GM12878 (cell line): Measurements from ENCODE around the gene ULK1. TPM values are rescaled to one million over a fixed set of nuclear protein-coding genes. Genes with fewer than 3 reads are reported as not detected.

ENCODE experiments used
- ATAC-seq: fragments of 200-7000 bp; cut with Tn5 transposase; 3 replicates; pipeline ENCODE4 v1.9.1; 2020; ENCODE audit warnings: mild to moderate bottlenecking, moderate library complexity
- BruUV-seq: library from RNA; stranded (reverse); fragments of 400-500 nt; replicated peaks from 2 replicates; lab custom pipeline; 2021; lab: Mats Ljungman, UMichigan
- CTCF ChIA-PET: fragments of 300-600 bp; sonication (Branson Sonifier 250); formaldehyde crosslinking; extraction: SDS; loops from one replicate; lab custom pipeline; 2021; ENCODE audit warnings: inconsistent platforms; lab: Yijun Ruan, JAX
- POLR2A ChIA-PET: fragments of 350-600 bp; formaldehyde crosslinking; extraction: SDS; loops from one replicate; lab custom pipeline; 2021; ENCODE audit warnings: inconsistent platforms; lab: Charles Lee
- RAD21 ChIA-PET: fragments of 300-600 bp; sonication (Branson Sonifier 250); formaldehyde crosslinking; loops from one replicate; lab custom pipeline; 2023; ENCODE audit warnings: antibody characterized with exemption; ENCODE audit not compliant: unreplicated experiment; lab: Charles Lee
- SMC1A ChIA-PET: fragments of 300-600 bp; sonication (Branson Sonifier 250); formaldehyde crosslinking; loops from one replicate; lab custom pipeline; 2023; ENCODE audit not compliant: unreplicated experiment, uncharacterized antibody; lab: Charles Lee
- DNase-seq: peaks from one replicate; pipeline ENCODE4 v3.0.0-alpha.2; 2011; ENCODE audit warnings: low read depth, low spot score
- FAIRE-seq: peaks from 3 replicates; lab custom pipeline; 2011; peaks lifted over from hg19 to GRCh38; lab: Jason Lieb, UNC
- H2AFZ ChIP-seq: 2 replicates; pipeline ENCODE4 v1.6.0; 2011; ENCODE audit warnings: low read depth, low read length, control low read depth; ENCODE audit not compliant: control insufficient read depth
- H3K27ac ChIP-seq: 2 replicates; pipeline ENCODE4 v1.5.1; 2011; ENCODE audit warnings: control low read depth; ENCODE audit not compliant: control insufficient read depth, insufficient read depth
- H3K27me3 ChIP-seq, 2 experiments: replicated peaks in 1 of 2; 2 replicates each; pipeline versions ENCODE4 v1.6.0 to v1.6.1; 2011; ENCODE audit warnings: low read length in 1 of 2; ENCODE audit not compliant: control insufficient read depth in 2 of 2, insufficient read depth in 2 of 2
- H3K36me3 ChIP-seq, 2 experiments: 2 replicates each; pipeline ENCODE4 v1.5.1; 2011; ENCODE audit warnings: low read length in 1 of 2; ENCODE audit not compliant: control insufficient read depth in 2 of 2, insufficient read depth in 2 of 2
- H3K4me1 ChIP-seq: 2 replicates; pipeline ENCODE4 v1.6.1; 2011; ENCODE audit warnings: mild to moderate bottlenecking, low read length, moderate library complexity, mixed read lengths; ENCODE audit not compliant: control insufficient read depth, insufficient read depth
- H3K4me2 ChIP-seq: 2 replicates; pipeline ENCODE4 v1.6.0; 2011; ENCODE audit warnings: control low read depth; ENCODE audit not compliant: control insufficient read depth, insufficient read depth
- H3K4me3 ChIP-seq: fragments of 200-600 bp; sonication (generic); 2 replicates; pipeline ENCODE4 v1.5.1; 2016
- H3K79me2 ChIP-seq: 2 replicates; pipeline ENCODE4 v1.6.0; 2011; ENCODE audit warnings: low read length; ENCODE audit not compliant: control insufficient read depth, insufficient read depth
- H3K9ac ChIP-seq: 2 replicates; pipeline ENCODE4 v1.8.0; 2011; ENCODE audit warnings: low read length, control low read depth, mixed read lengths; ENCODE audit not compliant: control insufficient read depth, insufficient read depth
- H3K9me3 ChIP-seq: replicated peaks from 3 replicates; pipeline ENCODE4 v1.5.1; 2011; ENCODE audit warnings: mild to moderate bottlenecking, low read length; ENCODE audit not compliant: control insufficient read depth, insufficient read depth
- H4K20me1 ChIP-seq: 2 replicates; pipeline ENCODE4 v1.6.0; 2011; ENCODE audit not compliant: control insufficient read depth, insufficient read depth
- ATF3 ChIP-seq: IDR thresholded peaks from 2 replicates; pipeline ENCODE4 v1.6.1; 2011; ENCODE audit warnings: low read depth, mild to moderate bottlenecking, low read length, moderate library complexity, borderline replicate concordance; ENCODE audit errors: extremely low read depth
- ATF7 ChIP-seq: fragments of 450-650 bp; IDR thresholded peaks from 2 replicates; pipeline ENCODE4 v1.6.1; 2016; ENCODE audit warnings: low read depth, mild to moderate bottlenecking
- BACH1 ChIP-seq: fragments of 450-650 bp; IDR thresholded peaks from 2 replicates; pipeline ENCODE4 v1.6.1; 2017; ENCODE audit warnings: mild to moderate bottlenecking, borderline replicate concordance
- CEBPB ChIP-seq, 2 experiments: fragments of 150-350 bp in 1 of 2; IDR thresholded peaks; 2 replicates each; pipeline ENCODE4 v1.6.1; 2012 to 2014; ENCODE audit warnings: low read depth in 2 of 2, low read length in 2 of 2, borderline replicate concordance in 1 of 2, inconsistent platforms in 1 of 2
- EZH2 ChIP-seq: IDR thresholded peaks from 2 replicates; pipeline ENCODE4 v1.6.1; 2012; ENCODE audit warnings: low read depth, mild to moderate bottlenecking, control low read depth, inconsistent platforms, low read length, borderline replicate concordance; ENCODE audit not compliant: control insufficient read depth
- HDAC6 ChIP-seq: fragments of 200-600 bp; sonication (generic); IDR thresholded peaks from one replicate; pipeline ENCODE4 v1.8.0; 2017; ENCODE audit warnings: antibody characterized with exemption; ENCODE audit not compliant: unreplicated experiment
- MEF2B ChIP-seq: fragments of 450-650 bp; IDR thresholded peaks from 2 replicates; pipeline ENCODE4 v1.6.1; 2018; ENCODE audit warnings: mild to moderate bottlenecking, moderate library complexity; ENCODE audit not compliant: partially characterized antibody, poor library complexity, severe bottlenecking
- MYB ChIP-seq: fragments of 150-350 bp; IDR thresholded peaks from 2 replicates; pipeline ENCODE4 v1.6.1; 2014; ENCODE audit warnings: mild to moderate bottlenecking, low read depth, low read length, borderline replicate concordance
- PAX8 ChIP-seq: fragments of 450-650 bp; IDR thresholded peaks from 2 replicates; pipeline ENCODE4 v1.6.1; 2017; ENCODE audit warnings: mild to moderate bottlenecking, moderate library complexity
- PKNOX1 ChIP-seq: fragments of 450-650 bp; IDR thresholded peaks from 2 replicates; pipeline ENCODE4 v1.6.1; 2016; ENCODE audit warnings: mild to moderate bottlenecking
- TAF1 ChIP-seq: IDR thresholded peaks from 2 replicates; pipeline ENCODE4 v1.6.1; 2011; ENCODE audit warnings: mild to moderate bottlenecking, low read depth, low read length, borderline replicate concordance
- TCF7 ChIP-seq: IDR thresholded peaks from 2 replicates; pipeline ENCODE4 v1.6.1; 2014; ENCODE audit warnings: antibody characterized with exemption, borderline replicate concordance
- ZNF207 ChIP-seq: fragments of 450-650 bp; IDR thresholded peaks from 2 replicates; pipeline ENCODE4 v1.6.1; 2014; ENCODE audit warnings: antibody characterized with exemption, mild to moderate bottlenecking, borderline replicate concordance
- ZNF274 ChIP-seq: IDR thresholded peaks from one replicate; pipeline ENCODE4 v1.8.0; 2011; ENCODE audit not compliant: insufficient read length, insufficient read depth
- WGBS: methylation state at CpG from one replicate; pipeline ENCODE4 v1.1.6; 2016; ENCODE audit warnings: low lambda C conversion rate; ENCODE audit not compliant: insufficient replicate concordance, insufficient coverage; ENCODE audit errors: missing lambda C conversion rate; 5-methylcytosine and 5-hydroxymethylcytosine counted together
- in situ Hi-C: fragments of 300-500 bp; cut with MboI; formaldehyde crosslinking; loops from 9 replicates; pipeline ENCODE4 v1.14.3; 2018; ENCODE audit warnings: mixed read lengths
- intact Hi-C: fragments of 100-400 bp; cut with micrococcal nuclease; formaldehyde crosslinking; loops from one replicate; pipeline ENCODE4 v1.14.2; 2022; ENCODE audit not compliant: unreplicated experiment
- polyA plus RNA-seq, 11 experiments: library from polyadenylated mRNA; depleted of rRNA in 4 of 11; unstranded in 6 of 11; stranded (reverse) in 5 of 11; fragments of >200 nt; fragmentation: Nextera tagmentation in 4 of 11; fragmentation: Illumina TruSeq in 1 of 11; extraction: Ambion mirVana in 4 of 11; extraction: Trizol in 1 of 11; gene quantifications; 1 replicate in 1 of 11; 2 replicates in 10 of 11; pipeline versions ENCODE4 v1.2.1 to v1.2.3, GENCODE V29; 2011 to 2016; ENCODE audit warnings: inconsistent platforms in 2 of 11, missing spikeins in 2 of 11, low read depth in 1 of 11
- total RNA-seq, 4 experiments: library from RNA; depleted of rRNA in 3 of 4; stranded (reverse); fragments of >200 nt in 3 of 4; fragmentation: Illumina TruSeq in 1 of 4; extraction: Trizol in 1 of 4; gene quantifications; 2 replicates each; pipeline versions ENCODE4 v1.2.1 to v1.2.3, GENCODE V29; 2013 to 2021

The ULK1 gene
- total and polyA plus RNA-seq, 10 of the 15 experiments (the other 5 are each of a cell fraction or from before 2014, with no cell fraction given): 0.13 to 14.1 (median 1.5) TPM

GRCh38 chr12:131845121-131845520 lies 49.3 kb upstream of the ULK1 start:
- no peak for FAIRE-seq
- no peaks in the 10 kb centered on the region for H3K27me3 ChIP-seq
- ChIA-PET SMC1A (no interaction called here), CTCF (no interaction called here), RAD21 (no interaction called here), POLR2A (no interaction called here)
- DNase-seq: no peak
- H3K4me2 ChIP-seq: no peak overlapping the region
- H3K4me1 ChIP-seq: no peaks in the 10 kb centered on the region
- no TSS peak for BruUV-seq
- intact Hi-C loops (no loop called here), in situ Hi-C loops (no loop called here)
- H3K36me3 ChIP-seq: no peaks in the 10 kb centered on the region
- H2AFZ ChIP-seq: no peak overlapping the region
- H3K27ac ChIP-seq: no peak overlapping the region
- H3K9ac ChIP-seq: no peak overlapping the region
- no peak for TF ChIP-seq PAX8
- no peak for TF ChIP-seq MEF2B
- no peak for TF ChIP-seq ATF7
- no peak for TF ChIP-seq PKNOX1
- TF ChIP-seq MYB: no peak
- no peak for TF ChIP-seq ATF3
- TF ChIP-seq CEBPB (IDR thresholded peaks at IDR 0.05; ENCODE audit: borderline replicate concordance in 1 of 2, low read depth in 2 of 2, low read length in 2 of 2): no peak
- TF ChIP-seq EZH2: no peak
- TF ChIP-seq HDAC6: no peak
- TF ChIP-seq ZNF207: no peak
- no peak for TF ChIP-seq TAF1
- no peak for TF ChIP-seq TCF7
- no peak for TF ChIP-seq ZNF274
- TF ChIP-seq BACH1: no peak
- no peak overlapping the region for H3K4me3 ChIP-seq
- no peaks in the 10 kb centered on the region for H4K20me1 ChIP-seq
- H3K79me2 ChIP-seq: no peaks in the 10 kb centered on the region
- 85% methylated on average over 29 of the region's 29 CpGs for WGBS
- no peak for ATAC-seq
- no peaks in the 10 kb centered on the region for H3K9me3 ChIP-seq
